Caco-2 (cell line): ENCODE measurements around the gene BEST1. TPM values are rescaled to one million over a fixed set of nuclear protein-coding genes. Genes with fewer than 3 reads are reported as not detected.
"Not testable (repeated sequence)": the region's sequence is repeated elsewhere in the genome, so short reads cannot be mapped to it uniquely, and the experiment has no call there.

Experiments
- BruUV-seq: library from RNA; stranded (reverse); fragments of 400-500 nt; replicated peaks from 2 replicates; lab custom pipeline; 2021; lab: Mats Ljungman, UMichigan
- CTCF ChIA-PET: fragments of 300-600 bp; sonication (Branson Sonifier 250); formaldehyde crosslinking; loops from one replicate; lab custom pipeline; 2022; ENCODE audit warnings: antibody characterized with exemption; lab: Charles Lee
- POLR2A ChIA-PET: fragments of 300-600 bp; sonication (Branson Sonifier 250); formaldehyde crosslinking; loops from one replicate; lab custom pipeline; 2022; ENCODE audit warnings: antibody characterized with exemption; lab: Charles Lee
- DNase-seq, 2 experiments: peaks; one replicate each; pipeline versions ENCODE4 v3.0.0 to v3.0.0-alpha.2; 2020 to 2022
- H3K27me3 ChIP-seq: replicated peaks from 2 replicates; pipeline ENCODE4 v1.6.0; 2011; ENCODE audit warnings: low read length; ENCODE audit not compliant: control insufficient read depth, insufficient read depth
- H3K36me3 ChIP-seq: 2 replicates; pipeline ENCODE4 v1.5.1; 2011; ENCODE audit warnings: low read length; ENCODE audit not compliant: control insufficient read depth, insufficient read depth
- H3K4me1 ChIP-seq: fragments of 250-450 bp; sonication (Bioruptor Pico); 2 replicates; pipeline ENCODE4 v1.5.1; 2020; ENCODE audit warnings: mild to moderate bottlenecking
- H3K4me3 ChIP-seq: 2 replicates; pipeline ENCODE4 v1.5.1; 2011; ENCODE audit warnings: low read depth, mild to moderate bottlenecking, control low read depth, low read length
- H3K9me3 ChIP-seq: fragments of 250-450 bp; sonication (Bioruptor Pico); 2 replicates; pipeline ENCODE4 v1.5.1; 2020; ENCODE audit warnings: mild to moderate bottlenecking, moderate library complexity
- H3K27ac Mint-ChIP-seq: one replicate; pipeline ENCODE4 v1.8.0; 2022; ENCODE audit warnings: mixed read lengths; ENCODE audit not compliant: unreplicated experiment
- H3K27me3 Mint-ChIP-seq: one replicate; pipeline ENCODE4 v1.8.0; 2022; ENCODE audit warnings: mixed read lengths; ENCODE audit not compliant: insufficient read depth, unreplicated experiment
- H3K36me3 Mint-ChIP-seq: one replicate; pipeline ENCODE4 v1.8.0; 2022; ENCODE audit warnings: mild to moderate bottlenecking, mixed read lengths; ENCODE audit not compliant: insufficient read depth, unreplicated experiment
- H3K4me1 Mint-ChIP-seq: one replicate; pipeline ENCODE4 v1.8.0; 2022; ENCODE audit warnings: low read depth, mixed read lengths; ENCODE audit not compliant: unreplicated experiment
- H3K4me3 Mint-ChIP-seq: one replicate; pipeline ENCODE4 v1.8.0; 2022; ENCODE audit warnings: mild to moderate bottlenecking, moderate library complexity, mixed read lengths; ENCODE audit not compliant: unreplicated experiment
- H3K9me3 Mint-ChIP-seq: one replicate; pipeline ENCODE4 v1.8.0; 2022; ENCODE audit warnings: mixed read lengths; ENCODE audit not compliant: unreplicated experiment
- CTCF ChIP-seq, 2 experiments: fragments of 200-600 bp in 1 of 2; IDR thresholded peaks; 1 replicate in 1 of 2; 2 replicates in 1 of 2; pipeline versions ENCODE4 v1.5.1 to v1.8.0; 2011 to 2022; ENCODE audit warnings: antibody characterized with exemption in 1 of 2, control low read depth in 1 of 2, inconsistent platforms in 1 of 2, low read depth in 1 of 2, low read length in 1 of 2, mild to moderate bottlenecking in 1 of 2, moderate library complexity in 1 of 2; ENCODE audit not compliant: insufficient read depth in 1 of 2, severe bottlenecking in 1 of 2, unreplicated experiment in 1 of 2
- intact Hi-C: fragments of 100-400 bp; cut with micrococcal nuclease; formaldehyde crosslinking; loops from one replicate; pipeline ENCODE4 v1.10.0; 2022; ENCODE audit not compliant: unreplicated experiment
- total RNA-seq: library from RNA; stranded (reverse); gene quantifications from 2 replicates; pipeline ENCODE4 v1.2.3, GENCODE V29; 2022

The BEST1 gene
- total RNA-seq, 1 experiment from 2014 or later: 6.7 TPM

- Histone ChIP-seq H3K27me3 (no peaks in the 10 kb centered on the region), H3K9me3 (no peaks in the 10 kb centered on the region), H3K4me3 (no peak overlapping the region), H3K36me3 (no peaks in the 10 kb centered on the region), H3K4me1 (peaks cover 12% of the 10 kb centered on the region)
- Mint-ChIP-seq H3K4me3 (peak overlapping the region; percentile 1), H3K27ac (peak overlapping the region; percentile 95), H3K4me1 (no peaks in the 10 kb centered on the region), H3K9me3 (no peaks in the 10 kb centered on the region), H3K27me3 (no peaks in the 10 kb centered on the region), H3K36me3 (peaks cover 12% of the 10 kb centered on the region)
- intact Hi-C loops: loop anchor here (1.0 to 5.0 kb wide), 4 partner anchors 105 to 159 kb away; partner anchors contain the start of gene FADS1
- ChIA-PET CTCF (interaction anchor here (0.7 to 7.6 kb wide), 19 partner anchors 10 to 1939 kb away, joined by 3 to 274 read pairs (median 5); no protein-coding TSS in a partner anchor), POLR2A (interaction anchor here (0.6 to 3.2 kb wide), 15 partner anchors 18 to 196 kb away, joined by 3 to 36 read pairs (median 4); partner anchors contain the start of genes FTH1, INCENP and RAB3IL1)
- no peak for TF ChIP-seq CTCF (IDR thresholded peaks at IDR 0.05; ENCODE audit: insufficient read depth in 1 of 2, low read depth in 1 of 2, low read length in 1 of 2, severe bottlenecking in 1 of 2, unreplicated experiment in 1 of 2)
- peak; percentile 85 to 91 for DNase-seq
- BruUV-seq: TSS peak; percentile 98
Observed at GRCh38 chr11:61949169-61950034, 749 bp upstream of the BEST1 start.

GRCh38 chr11:61951484-61952135 lies 1.5 kb downstream of the BEST1 start:
- Histone ChIP-seq H3K27me3 (no peaks in the 10 kb centered on the region), H3K4me3 (no peak overlapping the region), H3K36me3 (no peaks in the 10 kb centered on the region), H3K9me3 (no peaks in the 10 kb centered on the region), H3K4me1 (peaks cover 12% of the 10 kb centered on the region)
- Mint-ChIP-seq H3K27me3 (no peaks in the 10 kb centered on the region), H3K36me3 (peaks cover 13% of the 10 kb centered on the region), H3K4me1 (no peaks in the 10 kb centered on the region), H3K4me3 (no peak overlapping the region), H3K27ac (peak overlapping the region; percentile 79), H3K9me3 (no peaks in the 10 kb centered on the region)
- no peak for TF ChIP-seq CTCF (IDR thresholded peaks at IDR 0.05; ENCODE audit: insufficient read depth in 1 of 2, low read depth in 1 of 2, low read length in 1 of 2, severe bottlenecking in 1 of 2, unreplicated experiment in 1 of 2)
- CTCF ChIA-PET: interaction anchor here (0.6 to 0.9 kb wide), 4 partner anchors 28 to 163 kb away, joined by 3 read pairs; no protein-coding TSS in a partner anchor
- intact Hi-C loops: no loop called here
- POLR2A ChIA-PET: interaction anchor here (3.2 kb wide), 1 partner anchor 16 kb away, joined by 36 read pairs; the partner anchor contains the start of gene FTH1
- BruUV-seq: no TSS peak
- DNase-seq: no peak

- Histone ChIP-seq H3K27me3 (no peaks in the 10 kb centered on the region), H3K36me3 (no peaks in the 10 kb centered on the region), H3K9me3 (no peaks in the 10 kb centered on the region), H3K4me1 (peaks cover 12% of the 10 kb centered on the region), H3K4me3 (no peak overlapping the region)
- H3K27ac Mint-ChIP-seq: no peak overlapping the region
- CTCF ChIA-PET: interaction anchor here (0.7 to 1.1 kb wide), 4 partner anchors 20 to 162 kb away, joined by 3 to 7 read pairs (median 4); no protein-coding TSS in a partner anchor
- peaks cover 13% of the 10 kb centered on the region for H3K36me3 Mint-ChIP-seq
- H3K9me3 Mint-ChIP-seq: no peaks in the 10 kb centered on the region
- POLR2A ChIA-PET: interaction anchor here (0.5 kb wide), 1 partner anchor 15 kb away, joined by 5 read pairs; the partner anchor contains the start of gene FTH1
- no peak for DNase-seq
- intact Hi-C loops: no loop called here
- TF ChIP-seq CTCF (IDR thresholded peaks at IDR 0.05; ENCODE audit: insufficient read depth in 1 of 2, low read depth in 1 of 2, low read length in 1 of 2, severe bottlenecking in 1 of 2, unreplicated experiment in 1 of 2): no peak
- BruUV-seq: no TSS peak
- no peaks in the 10 kb centered on the region for H3K4me1 Mint-ChIP-seq
- H3K27me3 Mint-ChIP-seq: no peaks in the 10 kb centered on the region
- H3K4me3 Mint-ChIP-seq: no peak overlapping the region
Observed at GRCh38 chr11:61952882-61953281, 2.7 kb downstream of the BEST1 start.

GRCh38 chr11:61953632-61954031 lies 3.5 kb downstream of the BEST1 start:
- intact Hi-C loops: loop anchor here (2.0 kb wide), 1 partner anchor 129 kb away; no protein-coding TSS in a partner anchor
- POLR2A ChIA-PET, BruUV-seq, H3K36me3 ChIP-seq, H3K9me3 Mint-ChIP-seq, H3K4me3 Mint-ChIP-seq, H3K9me3 ChIP-seq, H3K4me3 ChIP-seq, H3K27ac Mint-ChIP-seq, H3K4me1 Mint-ChIP-seq, H3K27me3 ChIP-seq, H3K27me3 Mint-ChIP-seq, DNase-seq: not testable (repeated sequence)
- H3K36me3 Mint-ChIP-seq: peaks cover 16% of the 10 kb centered on the region
- H3K4me1 ChIP-seq: peaks cover 12% of the 10 kb centered on the region
- CTCF ChIA-PET: interaction anchor here (0.9 to 1.1 kb wide), 2 partner anchors 55 to 129 kb away, joined by 3 read pairs; no protein-coding TSS in a partner anchor
